ENCODE data around the gene PIP4K2A. TPM values are rescaled to one million over a fixed set of nuclear protein-coding genes. Genes with fewer than 3 reads are reported as not detected.
"Not testable (repeated sequence)": the region's sequence is repeated elsewhere in the genome, so short reads cannot be mapped to it uniquely, and the experiment has no call there.

The PIP4K2A gene
- polyA plus RNA-seq, 1 donor, result 34.0 TPM

GRCh38 chr10:22720667-22721066, 6.3 kb upstream of the PIP4K2A start:
- no peak for DNase-seq

GRCh38 chr10:22719406-22720042, 5.1 kb upstream of the PIP4K2A start:
- no peak for DNase-seq

GRCh38 chr10:22718659-22719058, 4.3 kb upstream of the PIP4K2A start:
- DNase-seq, result not testable (repeated sequence)

- no peak for DNase-seq
These were observed 3.4 kb upstream of the PIP4K2A start for GRCh38 chr10:22717728-22718127.

GRCh38 chr10:22716943-22717342, 2.6 kb upstream of the PIP4K2A start:
- no peak for DNase-seq

GRCh38 chr10:22715290-22715625, 880 bp upstream of the PIP4K2A start:
- DNase-seq, result no peak

GRCh38 chr10:22713853-22714478, 412 bp downstream of the PIP4K2A start:
- DNase-seq, result no peak

GRCh38 chr10:22712956-22713852, 1.2 kb downstream of the PIP4K2A start:
- no peak for DNase-seq

- DNase-seq, result no peak
These were observed 2.0 kb downstream of the PIP4K2A start for GRCh38 chr10:22712211-22712955.

- DNase-seq, result no peak
These were observed 3.0 kb downstream of the PIP4K2A start for GRCh38 chr10:22711373-22711772.

- DNase-seq, result no peak
These were observed 4.1 kb downstream of the PIP4K2A start for GRCh38 chr10:22710139-22710745.

GRCh38 chr10:22708772-22709171, 5.6 kb downstream of the PIP4K2A start:
- DNase-seq, result no peak

GRCh38 chr10:22705527-22705926, 8.9 kb downstream of the PIP4K2A start:
- no peak for DNase-seq

GRCh38 chr10:22704942-22705341, 9.4 kb downstream of the PIP4K2A start:
- DNase-seq, result no peak

GRCh38 chr10:22704471-22704911, 9.9 kb downstream of the PIP4K2A start:
- no peak for DNase-seq

GRCh38 chr10:22702348-22702747, 12.0 kb downstream of the PIP4K2A start:
- DNase-seq, result no peak

GRCh38 chr10:22701132-22701826, 13.1 kb downstream of the PIP4K2A start:
- no peak for DNase-seq

GRCh38 chr10:22700489-22700888, 13.9 kb downstream of the PIP4K2A start:
- no peak for DNase-seq

GRCh38 chr10:22699976-22700375, 14.4 kb downstream of the PIP4K2A start:
- no peak for DNase-seq

- no peak for DNase-seq
These were observed 15.4 kb downstream of the PIP4K2A start for GRCh38 chr10:22698941-22699440.

GRCh38 chr10:22697800-22698199, 16.6 kb downstream of the PIP4K2A start:
- no peak for DNase-seq

Measured in left kidney (tissue), 2 donors.